Coronary artery (tissue), 2 donors: ENCODE measurements around the gene CASP4.
A peak's percentile ranks its signal among the peaks of the same experiment; 100 is the strongest.

ENCODE experiments used
- DNase-seq: peaks from one replicate; pipeline ENCODE4 v3.0.0-alpha.2; 2017; ENCODE audit warnings: low spot score
- H3K27ac ChIP-seq, 2 donors: fragments of 200-600 bp; sonication (generic); one replicate each; pipeline ENCODE4 v1.5.1; 2016 to 2019
- H3K4me3 ChIP-seq: fragments of 200-600 bp; sonication (generic); 2 replicates; pipeline ENCODE4 v1.5.1; 2016; ENCODE audit warnings: mild to moderate bottlenecking, moderate library complexity
- TF ChIP-seq, protein P1 (sequence below): fragments of 200-600 bp; sonication (generic); IDR thresholded peaks from one replicate; pipeline ENCODE4 v1.5.1; 2019; ENCODE audit warnings: antibody characterized with exemption

Gene CASP4

DNA sequence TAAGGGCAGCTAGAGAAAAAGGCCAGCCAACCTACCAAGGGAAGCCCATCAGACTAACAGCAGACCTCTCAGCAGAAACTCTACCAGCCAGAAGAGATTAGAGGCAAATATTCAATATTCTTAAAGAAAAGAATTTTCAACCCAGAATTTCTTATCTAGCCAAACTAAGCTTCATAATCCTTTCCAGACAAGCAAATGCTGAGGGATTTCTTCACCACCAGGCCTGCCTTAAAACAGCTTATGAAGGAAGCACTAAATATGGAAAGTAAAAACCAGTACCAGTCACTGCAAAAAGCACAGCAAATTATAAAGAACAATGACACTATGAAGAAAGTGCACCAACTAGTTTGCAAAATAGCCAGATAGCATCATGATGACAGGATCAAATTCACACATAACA, 39.6 kb downstream of the CASP4 start:
- H3K27ac ChIP-seq = no peak overlapping the region
- DNase-seq = no peak
- H3K4me3 ChIP-seq = no peak overlapping the region
- TF ChIP-seq, protein P1, sequence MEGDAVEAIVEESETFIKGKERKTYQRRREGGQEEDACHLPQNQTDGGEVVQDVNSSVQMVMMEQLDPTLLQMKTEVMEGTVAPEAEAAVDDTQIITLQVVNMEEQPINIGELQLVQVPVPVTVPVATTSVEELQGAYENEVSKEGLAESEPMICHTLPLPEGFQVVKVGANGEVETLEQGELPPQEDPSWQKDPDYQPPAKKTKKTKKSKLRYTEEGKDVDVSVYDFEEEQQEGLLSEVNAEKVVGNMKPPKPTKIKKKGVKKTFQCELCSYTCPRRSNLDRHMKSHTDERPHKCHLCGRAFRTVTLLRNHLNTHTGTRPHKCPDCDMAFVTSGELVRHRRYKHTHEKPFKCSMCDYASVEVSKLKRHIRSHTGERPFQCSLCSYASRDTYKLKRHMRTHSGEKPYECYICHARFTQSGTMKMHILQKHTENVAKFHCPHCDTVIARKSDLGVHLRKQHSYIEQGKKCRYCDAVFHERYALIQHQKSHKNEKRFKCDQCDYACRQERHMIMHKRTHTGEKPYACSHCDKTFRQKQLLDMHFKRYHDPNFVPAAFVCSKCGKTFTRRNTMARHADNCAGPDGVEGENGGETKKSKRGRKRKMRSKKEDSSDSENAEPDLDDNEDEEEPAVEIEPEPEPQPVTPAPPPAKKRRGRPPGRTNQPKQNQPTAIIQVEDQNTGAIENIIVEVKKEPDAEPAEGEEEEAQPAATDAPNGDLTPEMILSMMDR = no peak

- DNase-seq = no peak
- Histone ChIP-seq H3K27ac (no peak overlapping the region), H3K4me3 (no peak overlapping the region)
- TF ChIP-seq, protein P1 = no peak
Observed at GRCh38 chr11:104926771-104927611, 41.4 kb downstream of the CASP4 start.

- Histone ChIP-seq H3K4me3 (no peak overlapping the region), H3K27ac (no peak overlapping the region)
- DNase-seq = no peak
- TF ChIP-seq, protein P1 = no peak
Observed at GRCh38 chr11:104925850-104926249, 42.5 kb downstream of the CASP4 start.

DNA sequence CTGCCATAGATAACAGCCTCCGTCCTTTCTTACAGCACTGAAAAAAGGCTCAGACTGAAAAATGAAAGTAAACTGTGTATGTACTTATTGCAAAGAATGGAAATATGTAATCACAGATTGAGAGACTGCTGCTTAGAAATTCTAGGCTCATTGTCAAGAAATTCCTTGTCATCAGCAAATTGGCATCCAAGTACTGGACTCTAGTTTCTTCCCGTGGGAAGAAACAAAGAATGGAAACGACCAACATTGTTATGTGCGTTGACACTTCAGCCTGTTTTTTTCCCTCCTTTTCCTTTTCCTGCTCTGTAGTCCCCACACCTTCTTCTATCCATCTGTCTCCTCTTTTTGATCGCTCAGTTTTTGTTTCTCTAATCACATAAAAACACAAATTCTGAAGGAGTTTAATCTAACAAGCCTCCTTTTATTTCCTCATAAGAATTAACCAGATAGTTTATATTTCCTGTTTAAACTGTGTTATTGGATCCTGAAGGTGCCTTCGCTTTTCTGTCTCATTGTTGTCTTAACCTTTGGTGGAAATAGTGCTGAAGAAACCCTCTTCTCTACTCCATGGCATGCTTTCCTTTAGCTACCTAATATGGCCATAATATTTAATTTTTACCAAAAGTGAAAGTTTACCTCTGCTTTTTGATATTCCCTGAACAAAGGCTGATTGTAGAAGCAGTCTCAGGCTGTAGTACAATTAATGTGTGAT, 50.1 kb downstream of the CASP4 start:
- DNase-seq = no peak
- TF ChIP-seq, protein P1 = no peak
- Histone ChIP-seq H3K4me3 (peak overlapping the region; percentile 69), H3K27ac (peak overlapping the region; percentile 50 to 54)

DNA sequence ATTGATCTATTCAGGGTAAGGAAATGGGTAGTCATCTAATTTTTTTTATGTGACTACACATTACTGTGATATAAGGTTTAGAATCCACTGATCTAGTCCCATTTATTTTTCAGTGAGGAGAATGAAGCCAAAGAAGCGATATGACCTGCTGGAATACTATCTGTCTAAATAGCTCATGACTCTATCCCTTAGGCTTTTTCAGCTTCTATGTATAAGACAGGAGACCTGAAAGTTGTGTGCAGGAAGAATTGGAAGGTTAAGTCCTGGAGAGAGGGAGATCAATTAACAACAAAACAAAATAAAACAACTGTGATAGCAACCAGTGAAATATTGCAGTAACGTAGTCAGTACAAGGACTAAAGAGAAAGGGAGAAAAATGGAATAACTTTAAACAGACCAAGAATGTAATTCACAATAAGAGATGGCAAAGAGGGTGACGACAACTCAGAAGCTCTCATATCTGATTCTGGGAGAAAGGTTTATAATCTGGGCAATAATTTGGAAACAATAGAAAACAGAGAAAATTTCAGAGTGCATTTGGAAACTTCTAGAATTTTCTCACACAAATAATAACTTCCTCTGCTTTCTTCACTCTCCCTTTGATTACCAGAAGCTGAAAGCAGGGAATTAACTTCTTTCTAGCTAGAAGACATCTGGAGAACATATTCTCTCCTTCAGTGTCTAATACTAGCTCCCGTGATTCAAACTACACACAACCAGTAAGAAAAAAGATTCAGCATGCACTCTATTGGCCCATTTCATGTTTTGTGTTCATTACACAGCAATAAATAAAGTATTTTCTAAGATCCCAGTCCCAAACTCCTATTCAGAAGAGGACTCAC, 50.9 kb downstream of the CASP4 start:
- Histone ChIP-seq H3K27ac (peak overlapping the region; percentile 50 to 54), H3K4me3 (peak overlapping the region; percentile 69)
- TF ChIP-seq, protein P1 = no peak
- no peak for DNase-seq

DNA sequence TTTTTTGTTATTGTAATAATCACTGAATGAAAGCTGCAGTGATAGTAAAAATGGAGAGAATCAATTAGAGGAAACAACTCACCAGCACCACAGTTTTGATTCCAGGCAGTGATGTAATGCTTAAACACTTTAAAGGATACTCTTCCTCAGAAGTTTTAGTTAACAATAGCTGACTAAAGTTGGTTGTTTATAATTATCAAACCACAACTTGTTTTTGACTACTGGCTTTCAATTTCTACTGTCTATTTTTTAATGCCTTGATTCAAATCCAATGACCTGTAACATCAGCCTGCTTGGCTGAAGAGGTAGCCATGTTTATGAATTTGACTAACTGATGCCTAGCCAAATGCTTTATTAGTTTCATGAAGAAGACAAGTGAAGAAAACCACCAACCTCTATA, 51.9 kb downstream of the CASP4 start:
- no peak for DNase-seq
- Histone ChIP-seq H3K4me3 (peak overlapping the region; percentile 69), H3K27ac (no peak overlapping the region)
- TF ChIP-seq, protein P1 = no peak
